KMS-11 (cell line): Measurements from ENCODE around the gene ENTPD6.

Source experiments
- H2AFZ ChIP-seq: fragments of 200-600 bp; sonication (generic); 2 replicates; pipeline ENCODE4 v1.6.1; 2016; ENCODE audit warnings: antibody characterized with exemption, mixed run types, low read depth
- H3K27ac ChIP-seq: fragments of 200-600 bp; sonication (generic); 2 replicates; pipeline ENCODE4 v1.6.1; 2016; ENCODE audit warnings: mild to moderate bottlenecking, mixed run types
- H3K27me3 ChIP-seq: fragments of 200-600 bp; sonication (generic); 2 replicates; pipeline ENCODE4 v1.6.1; 2017; ENCODE audit warnings: mild to moderate bottlenecking, low read depth, mixed run types, moderate library complexity; ENCODE audit not compliant: insufficient read depth
- H3K36me3 ChIP-seq: fragments of 200-600 bp; sonication (generic); 2 replicates; pipeline ENCODE4 v1.6.1; 2017; ENCODE audit warnings: mild to moderate bottlenecking, mixed run types; ENCODE audit not compliant: insufficient read depth
- H3K4me1 ChIP-seq: fragments of 200-600 bp; sonication (generic); 2 replicates; pipeline ENCODE4 v1.6.1; 2016; ENCODE audit warnings: mild to moderate bottlenecking, low read depth, mixed run types; ENCODE audit not compliant: poor library complexity, severe bottlenecking
- H3K4me2 ChIP-seq: fragments of 200-600 bp; sonication (generic); 2 replicates; pipeline ENCODE4 v1.7.0; 2016; ENCODE audit warnings: mild to moderate bottlenecking, mixed run types
- H3K4me3 ChIP-seq: fragments of 200-600 bp; sonication (generic); IDR thresholded peaks from 2 replicates; pipeline ENCODE4 v1.6.1; 2017; ENCODE audit warnings: low read depth, low read length, mixed read lengths; ENCODE audit not compliant: insufficient read depth
- H3K79me2 ChIP-seq: fragments of 200-600 bp; sonication (generic); 2 replicates; pipeline ENCODE4 v1.6.1; 2016; ENCODE audit warnings: low read depth, mixed run types; ENCODE audit not compliant: insufficient read depth
- H3K9ac ChIP-seq: fragments of 200-600 bp; sonication (generic); 2 replicates; pipeline ENCODE4 v1.6.1; 2016; ENCODE audit warnings: mild to moderate bottlenecking, mixed run types
- H4K20me1 ChIP-seq: fragments of 200-600 bp; sonication (generic); 2 replicates; pipeline ENCODE4 v1.6.1; 2016; ENCODE audit warnings: mild to moderate bottlenecking, mixed run types; ENCODE audit not compliant: insufficient read depth
- TF ChIP-seq, protein P1 (sequence below): fragments of 200-600 bp; sonication (generic); conservative IDR thresholded peaks from 2 replicates; pipeline ENCODE4 v1.6.1; 2017; ENCODE audit warnings: low read depth, mild to moderate bottlenecking, antibody characterized with exemption, low read length, moderate library complexity, mixed read lengths

Gene ENTPD6

GRCh38 chr20:25148982-25149846 is 46.3 kb upstream of the ENTPD6 start:
- Histone ChIP-seq H4K20me1 (no peaks in the 10 kb centered on the region), H3K4me1 (no peaks in the 10 kb centered on the region), H3K79me2 (no peaks in the 10 kb centered on the region), H3K27ac (no peak overlapping the region), H2AFZ (no peak overlapping the region), H3K4me2 (no peak overlapping the region), H3K36me3 (no peaks in the 10 kb centered on the region), H3K4me3 (no peak overlapping the region), H3K27me3 (no peaks in the 10 kb centered on the region), H3K9ac (no peak overlapping the region)
- TF ChIP-seq, protein P1, sequence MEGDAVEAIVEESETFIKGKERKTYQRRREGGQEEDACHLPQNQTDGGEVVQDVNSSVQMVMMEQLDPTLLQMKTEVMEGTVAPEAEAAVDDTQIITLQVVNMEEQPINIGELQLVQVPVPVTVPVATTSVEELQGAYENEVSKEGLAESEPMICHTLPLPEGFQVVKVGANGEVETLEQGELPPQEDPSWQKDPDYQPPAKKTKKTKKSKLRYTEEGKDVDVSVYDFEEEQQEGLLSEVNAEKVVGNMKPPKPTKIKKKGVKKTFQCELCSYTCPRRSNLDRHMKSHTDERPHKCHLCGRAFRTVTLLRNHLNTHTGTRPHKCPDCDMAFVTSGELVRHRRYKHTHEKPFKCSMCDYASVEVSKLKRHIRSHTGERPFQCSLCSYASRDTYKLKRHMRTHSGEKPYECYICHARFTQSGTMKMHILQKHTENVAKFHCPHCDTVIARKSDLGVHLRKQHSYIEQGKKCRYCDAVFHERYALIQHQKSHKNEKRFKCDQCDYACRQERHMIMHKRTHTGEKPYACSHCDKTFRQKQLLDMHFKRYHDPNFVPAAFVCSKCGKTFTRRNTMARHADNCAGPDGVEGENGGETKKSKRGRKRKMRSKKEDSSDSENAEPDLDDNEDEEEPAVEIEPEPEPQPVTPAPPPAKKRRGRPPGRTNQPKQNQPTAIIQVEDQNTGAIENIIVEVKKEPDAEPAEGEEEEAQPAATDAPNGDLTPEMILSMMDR: no peak

- TF ChIP-seq, protein P1: no peak
- no peaks in the 10 kb centered on the region for H3K36me3 ChIP-seq
- H3K27ac ChIP-seq: no peak overlapping the region
- no peak overlapping the region for H3K4me2 ChIP-seq
- H3K27me3 ChIP-seq: no peaks in the 10 kb centered on the region
- no peak overlapping the region for H3K4me3 ChIP-seq
- H3K9ac ChIP-seq: no peak overlapping the region
- H2AFZ ChIP-seq: no peak overlapping the region
- no peaks in the 10 kb centered on the region for H3K4me1 ChIP-seq
- no peaks in the 10 kb centered on the region for H4K20me1 ChIP-seq
- no peaks in the 10 kb centered on the region for H3K79me2 ChIP-seq
Observed at GRCh38 chr20:25150016-25150415, 45.5 kb upstream of the ENTPD6 start.

DNA sequence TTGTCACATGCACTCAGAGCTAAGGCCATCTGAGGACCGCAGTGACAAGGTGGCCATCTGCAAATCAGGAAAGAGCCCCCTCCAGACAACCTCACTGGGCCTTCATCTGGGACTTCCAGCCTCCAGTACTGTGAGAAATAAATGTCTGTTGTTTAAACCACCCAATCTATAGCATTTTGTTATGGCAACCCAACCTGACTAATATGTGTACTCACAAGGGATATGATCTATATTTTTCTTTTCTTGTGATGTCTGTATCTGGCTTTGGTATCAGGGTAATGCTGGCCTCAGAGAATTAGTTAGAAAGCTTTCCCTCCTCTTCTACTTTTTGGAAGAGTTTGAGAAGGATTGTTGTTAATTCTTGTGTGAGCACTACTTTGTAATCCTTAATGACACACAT is 37.5 kb upstream of the ENTPD6 start:
- H3K4me3 ChIP-seq: no peak overlapping the region
- no peak overlapping the region for H2AFZ ChIP-seq
- H3K4me2 ChIP-seq: no peak overlapping the region
- H3K79me2 ChIP-seq: no peaks in the 10 kb centered on the region
- TF ChIP-seq, protein P1: no peak
- H3K9ac ChIP-seq: no peak overlapping the region
- H3K36me3 ChIP-seq: no peaks in the 10 kb centered on the region
- H3K4me1 ChIP-seq: peaks cover 12% of the 10 kb centered on the region
- H3K27me3 ChIP-seq: no peaks in the 10 kb centered on the region
- H3K27ac ChIP-seq: no peak overlapping the region
- no peaks in the 10 kb centered on the region for H4K20me1 ChIP-seq

GRCh38 chr20:25160467-25160866 is 35.0 kb upstream of the ENTPD6 start:
- H3K36me3 ChIP-seq: no peaks in the 10 kb centered on the region
- H3K4me3 ChIP-seq: no peak overlapping the region
- H3K27ac ChIP-seq: no peak overlapping the region
- H3K79me2 ChIP-seq: no peaks in the 10 kb centered on the region
- H3K9ac ChIP-seq: no peak overlapping the region
- no peak overlapping the region for H2AFZ ChIP-seq
- H3K27me3 ChIP-seq: no peaks in the 10 kb centered on the region
- TF ChIP-seq, protein P1: no peak
- H3K4me2 ChIP-seq: no peak overlapping the region
- no peaks in the 10 kb centered on the region for H4K20me1 ChIP-seq
- peaks cover 12% of the 10 kb centered on the region for H3K4me1 ChIP-seq
